K562 (cell line): ENCODE results near the gene RPRML.

Experiments used
- CBX1 ChIP-seq: sonication (generic); IDR thresholded peaks from 2 replicates; pipeline ENCODE4 v1.6.1; 2016; ENCODE audit warnings: antibody characterized with exemption, low read depth, mild to moderate bottlenecking
- KLF6 ChIP-seq: fragments of 250-450 bp; sonication (Bioruptor Pico); IDR thresholded peaks from 2 replicates; pipeline ENCODE4 v1.4.0; 2020; ENCODE audit warnings: mild to moderate bottlenecking, moderate library complexity, borderline replicate concordance
- TBP ChIP-seq: optimal IDR thresholded peaks from 2 replicates; pipeline ENCODE3; 2011; ENCODE audit warnings: low read depth, low read length, improper control_type of control experiment
- TEAD4 ChIP-seq, 2 experiments: sonication (generic) in 1 of 2; formaldehyde crosslinking in 1 of 2; IDR thresholded peaks; 2 replicates each; pipeline versions ENCODE4 v1.6.1 to v1.8.0; 2012 to 2022; ENCODE audit warnings: borderline replicate concordance in 1 of 2, inconsistent platforms in 1 of 2, low read length in 1 of 2, mild to moderate bottlenecking in 1 of 2, missing genetic modification reagents in 1 of 2
- ZZZ3 ChIP-seq: fragments of 450-650 bp; IDR thresholded peaks from 2 replicates; pipeline ENCODE4 v1.6.1; 2016; ENCODE audit warnings: antibody characterized with exemption, mild to moderate bottlenecking, moderate library complexity
- TF ChIP-seq, protein P1 (sequence below), 3 experiments: IDR thresholded peaks in 2 of 3; conservative IDR thresholded peaks in 1 of 3; 2 replicates each; pipeline ENCODE4 v1.5.1; 2011 to 2012; ENCODE audit warnings: low read length in 3 of 3, mild to moderate bottlenecking in 3 of 3, control low read depth in 2 of 3, improper control_type of control experiment in 1 of 3, inconsistent platforms in 1 of 3, low read depth in 1 of 3, mixed read lengths in 1 of 3, moderate library complexity in 1 of 3; ENCODE audit not compliant: insufficient read depth in 2 of 3
- TF ChIP-seq, protein P2 (sequence below): sonication (generic); formaldehyde crosslinking; IDR thresholded peaks from 2 replicates; pipeline ENCODE4 v1.8.1; 2022; ENCODE audit warnings: missing genetic modification reagents

DNA sequence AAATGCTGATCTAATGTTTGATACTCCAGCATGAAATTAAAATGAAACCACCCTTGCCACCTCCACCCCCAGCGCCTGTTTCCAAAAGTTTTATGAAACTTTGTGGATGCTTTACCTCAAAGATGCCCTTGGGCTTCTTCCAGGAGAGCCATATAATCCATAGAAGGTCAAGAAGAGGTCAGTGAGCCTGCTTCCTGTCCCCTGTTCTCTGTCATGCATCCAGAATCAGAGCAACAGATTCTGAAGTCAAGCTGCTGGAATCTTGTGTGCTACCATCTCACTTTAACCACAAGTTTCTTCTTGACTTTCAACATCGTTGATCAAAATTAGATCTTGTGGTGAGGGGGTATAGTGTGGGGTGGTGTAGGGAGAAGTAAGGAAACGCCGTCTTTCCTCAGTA is 47.5 kb downstream of the RPRML start:
- TF ChIP-seq TBP (no peak), ZZZ3 (no peak), KLF6 (CRISPR knock-in tag) (no peak), TEAD4 (IDR thresholded peaks at IDR 0.05; ENCODE audit: low read length) (no peak), TEAD4 (CRISPR knock-in tag; IDR thresholded peaks at IDR 0.05; ENCODE audit: borderline replicate concordance) (no peak), CBX1 (no peak)
- TF ChIP-seq, protein P1, sequence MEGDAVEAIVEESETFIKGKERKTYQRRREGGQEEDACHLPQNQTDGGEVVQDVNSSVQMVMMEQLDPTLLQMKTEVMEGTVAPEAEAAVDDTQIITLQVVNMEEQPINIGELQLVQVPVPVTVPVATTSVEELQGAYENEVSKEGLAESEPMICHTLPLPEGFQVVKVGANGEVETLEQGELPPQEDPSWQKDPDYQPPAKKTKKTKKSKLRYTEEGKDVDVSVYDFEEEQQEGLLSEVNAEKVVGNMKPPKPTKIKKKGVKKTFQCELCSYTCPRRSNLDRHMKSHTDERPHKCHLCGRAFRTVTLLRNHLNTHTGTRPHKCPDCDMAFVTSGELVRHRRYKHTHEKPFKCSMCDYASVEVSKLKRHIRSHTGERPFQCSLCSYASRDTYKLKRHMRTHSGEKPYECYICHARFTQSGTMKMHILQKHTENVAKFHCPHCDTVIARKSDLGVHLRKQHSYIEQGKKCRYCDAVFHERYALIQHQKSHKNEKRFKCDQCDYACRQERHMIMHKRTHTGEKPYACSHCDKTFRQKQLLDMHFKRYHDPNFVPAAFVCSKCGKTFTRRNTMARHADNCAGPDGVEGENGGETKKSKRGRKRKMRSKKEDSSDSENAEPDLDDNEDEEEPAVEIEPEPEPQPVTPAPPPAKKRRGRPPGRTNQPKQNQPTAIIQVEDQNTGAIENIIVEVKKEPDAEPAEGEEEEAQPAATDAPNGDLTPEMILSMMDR (IDR thresholded peaks at IDR 0.05 in 2 of 3, conservative IDR thresholded peaks at IDR 0.05 in 1 of 3; ENCODE audit: insufficient read depth in 2 of 3, low read depth in 1 of 3, low read length in 3 of 3): no peak
- TF ChIP-seq, protein P2, sequence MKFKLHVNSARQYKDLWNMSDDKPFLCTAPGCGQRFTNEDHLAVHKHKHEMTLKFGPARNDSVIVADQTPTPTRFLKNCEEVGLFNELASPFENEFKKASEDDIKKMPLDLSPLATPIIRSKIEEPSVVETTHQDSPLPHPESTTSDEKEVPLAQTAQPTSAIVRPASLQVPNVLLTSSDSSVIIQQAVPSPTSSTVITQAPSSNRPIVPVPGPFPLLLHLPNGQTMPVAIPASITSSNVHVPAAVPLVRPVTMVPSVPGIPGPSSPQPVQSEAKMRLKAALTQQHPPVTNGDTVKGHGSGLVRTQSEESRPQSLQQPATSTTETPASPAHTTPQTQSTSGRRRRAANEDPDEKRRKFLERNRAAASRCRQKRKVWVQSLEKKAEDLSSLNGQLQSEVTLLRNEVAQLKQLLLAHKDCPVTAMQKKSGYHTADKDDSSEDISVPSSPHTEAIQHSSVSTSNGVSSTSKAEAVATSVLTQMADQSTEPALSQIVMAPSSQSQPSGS (CRISPR knock-in tag): no peak
